GM12878 (cell line): ENCODE data around the gene IFT22. TPM values are rescaled to one million over a fixed set of nuclear protein-coding genes. Genes with fewer than 3 reads are reported as not detected.
A peak's percentile ranks its signal among the peaks of the same experiment; 100 is the strongest.

Experiments used
- BACH1 ChIP-seq: fragments of 450-650 bp; IDR thresholded peaks from 2 replicates; pipeline ENCODE4 v1.6.1; 2017; ENCODE audit warnings: mild to moderate bottlenecking, borderline replicate concordance
- BHLHE40 ChIP-seq, 2 experiments: fragments of 450-650 bp in 1 of 2; IDR thresholded peaks; 2 replicates each; pipeline ENCODE4 v1.6.1; 2011 to 2017; ENCODE audit warnings: low read depth in 2 of 2, borderline replicate concordance in 1 of 2, improper control_type of control experiment in 1 of 2, low read length in 1 of 2, mild to moderate bottlenecking in 1 of 2
- CBFB ChIP-seq: IDR thresholded peaks from 2 replicates; pipeline ENCODE4 v1.6.1; 2016; ENCODE audit warnings: antibody characterized with exemption, low read depth
- CEBPB ChIP-seq, 2 experiments: fragments of 150-350 bp in 1 of 2; IDR thresholded peaks; 2 replicates each; pipeline ENCODE4 v1.6.1; 2012 to 2014; ENCODE audit warnings: low read depth in 2 of 2, low read length in 2 of 2, borderline replicate concordance in 1 of 2, inconsistent platforms in 1 of 2
- CREB1 ChIP-seq: IDR thresholded peaks from 2 replicates; pipeline ENCODE4 v1.6.1; 2012; ENCODE audit warnings: low read depth, mild to moderate bottlenecking, inconsistent platforms
- E2F4 ChIP-seq: IDR thresholded peaks from 2 replicates; pipeline ENCODE4 v1.6.1; 2012; ENCODE audit warnings: low read depth, low read length, improper control_type of control experiment
- E4F1 ChIP-seq: fragments of 450-650 bp; IDR thresholded peaks from 2 replicates; pipeline ENCODE4 v1.6.1; 2018; ENCODE audit warnings: borderline replicate concordance, mild to moderate bottlenecking; ENCODE audit not compliant: partially characterized antibody
- ELK1 ChIP-seq: IDR thresholded peaks from 2 replicates; pipeline ENCODE4 v1.6.1; 2012; ENCODE audit warnings: low read depth, low read length, improper control_type of control experiment
- GABPA ChIP-seq: IDR thresholded peaks from 2 replicates; pipeline ENCODE4 v1.6.1; 2014; ENCODE audit warnings: antibody characterized with exemption, low read depth, mild to moderate bottlenecking, inconsistent platforms
- GATAD2B ChIP-seq: fragments of 450-650 bp; conservative IDR thresholded peaks from 2 replicates; pipeline ENCODE4 v1.6.1; 2017; ENCODE audit warnings: low read depth, mild to moderate bottlenecking, moderate library complexity
- IKZF2 ChIP-seq, 2 experiments: fragments of 450-650 bp; IDR thresholded peaks; 2 replicates each; pipeline ENCODE4 v1.6.1; 2017; ENCODE audit warnings: mild to moderate bottlenecking in 2 of 2, moderate library complexity in 2 of 2
- KLF5 ChIP-seq: fragments of 450-650 bp; IDR thresholded peaks from 2 replicates; pipeline ENCODE4 v1.6.1; 2014; ENCODE audit warnings: mild to moderate bottlenecking; ENCODE audit not compliant: partially characterized antibody
- MAX ChIP-seq: IDR thresholded peaks from 2 replicates; pipeline ENCODE4 v1.6.1; 2012; ENCODE audit warnings: low read depth, low read length, improper control_type of control experiment
- MLLT1 ChIP-seq: fragments of 450-650 bp; IDR thresholded peaks from 2 replicates; pipeline ENCODE4 v1.6.1; 2016; ENCODE audit warnings: mild to moderate bottlenecking
- NR2C1 ChIP-seq: fragments of 450-650 bp; IDR thresholded peaks from 2 replicates; pipeline ENCODE4 v1.6.1; 2017; ENCODE audit warnings: antibody characterized with exemption, mild to moderate bottlenecking, moderate library complexity
- RUNX3 ChIP-seq: IDR thresholded peaks from 2 replicates; pipeline ENCODE4 v1.6.1; 2012; ENCODE audit warnings: low read length, inconsistent platforms
- ZNF217 ChIP-seq: fragments of 450-650 bp; IDR thresholded peaks from 2 replicates; pipeline ENCODE4 v1.6.1; 2017; ENCODE audit warnings: antibody characterized with exemption, mild to moderate bottlenecking
- ZNF687 ChIP-seq: fragments of 450-650 bp; IDR thresholded peaks from 2 replicates; pipeline ENCODE4 v1.6.1; 2017; ENCODE audit warnings: mild to moderate bottlenecking, moderate library complexity
- polyA plus RNA-seq, 11 experiments: library from polyadenylated mRNA; depleted of rRNA in 4 of 11; unstranded in 6 of 11; stranded (reverse) in 5 of 11; fragments of >200 nt; fragmentation: Nextera tagmentation in 4 of 11; fragmentation: Illumina TruSeq in 1 of 11; extraction: Ambion mirVana in 4 of 11; extraction: Trizol in 1 of 11; gene quantifications; 1 replicate in 1 of 11; 2 replicates in 10 of 11; pipeline versions ENCODE4 v1.2.1 to v1.2.3, GENCODE V29; 2011 to 2016; ENCODE audit warnings: inconsistent platforms in 2 of 11, missing spikeins in 2 of 11, low read depth in 1 of 11
- total RNA-seq, 4 experiments: library from RNA; depleted of rRNA in 3 of 4; stranded (reverse); fragments of >200 nt in 3 of 4; fragmentation: Illumina TruSeq in 1 of 4; extraction: Trizol in 1 of 4; gene quantifications; 2 replicates each; pipeline versions ENCODE4 v1.2.1 to v1.2.3, GENCODE V29; 2013 to 2021

Gene IFT22
- total and polyA plus RNA-seq, 10 of the 15 experiments (the other 5 are each of a cell fraction or from before 2014, with no cell fraction given): 10.1 to 25.7 (median 19.0) TPM

- peak; percentile 84 for TF ChIP-seq ELK1
- TF ChIP-seq BACH1: no peak; the same call in 1 of the 2 replicates
- TF ChIP-seq MLLT1: no peak
- TF ChIP-seq IKZF2 (IDR thresholded peaks at IDR 0.05): 0 out of 4 replicates have a peak, but pooled peaks of 1 of the 2 experiments have one; percentile 5
- no peak for TF ChIP-seq ZNF217
- TF ChIP-seq ZNF687: no peak
- no peak for TF ChIP-seq NR2C1
- TF ChIP-seq CREB1: peak; percentile 38
- peak; percentile 57; the same call in 1 of the 2 replicates for TF ChIP-seq RUNX3
- TF ChIP-seq E2F4: peak; percentile 63
- TF ChIP-seq GABPA: peak; percentile 82
- peak in 1 of 2 experiments; percentile 30; a peak in 1 of 4 replicates for TF ChIP-seq BHLHE40 (IDR thresholded peaks at IDR 0.05; ENCODE audit: borderline replicate concordance in 1 of 2, low read depth in 2 of 2, low read length in 1 of 2)
- TF ChIP-seq MAX: peak; percentile 46; the same call in 1 of the 2 replicates
- TF ChIP-seq CBFB: peak; percentile 77
- TF ChIP-seq E4F1: no peak
- no peak for TF ChIP-seq CEBPB (IDR thresholded peaks at IDR 0.05; ENCODE audit: borderline replicate concordance in 1 of 2, low read depth in 2 of 2, low read length in 2 of 2)
- TF ChIP-seq KLF5: no peak
- TF ChIP-seq GATAD2B: 0 out of 2 replicates have a peak, but pooled peaks have one; percentile 25
Measured at GRCh38 chr7:101321491-101322401, at the start of gene IFT22 (continued).
